GM18861 (cell line): ENCODE measurements around the gene GPR84.
A peak's percentile ranks its signal among the peaks of the same experiment; 100 is the strongest.

ENCODE experiments used
- ATAC-seq: cut with Tn5 transposase; IDR thresholded peaks from one replicate; pipeline ENCODE4 v1.9.1; 2021; ENCODE audit not compliant: unreplicated experiment

The GPR84 gene

DNA sequence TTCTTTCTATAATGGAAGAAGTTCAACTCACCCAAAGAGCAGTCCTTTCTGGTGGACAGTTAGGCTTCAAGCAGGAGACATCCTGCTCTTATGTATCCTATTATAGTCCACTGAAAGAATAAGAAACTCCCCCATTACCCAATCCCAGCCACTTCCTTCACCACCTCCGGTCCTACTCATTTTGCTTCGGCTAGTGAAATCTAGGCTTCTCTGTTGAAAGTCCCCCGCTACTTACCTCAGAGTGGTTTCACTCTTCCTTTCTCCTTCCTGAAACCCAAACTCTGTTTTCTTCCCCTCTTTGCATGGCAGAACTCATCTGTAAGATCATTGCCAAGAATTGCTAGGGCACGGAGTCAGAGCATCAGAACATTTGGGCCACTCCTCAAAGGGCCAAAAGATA, at the start of gene GPR84:
Gene GPR84, minus strand, starts transcription at position 74 of the 400 bp plus-strand sequence. CDS start 635 bp downstream, outside the sequence.
- peak; percentile 38 for ATAC-seq

DNA sequence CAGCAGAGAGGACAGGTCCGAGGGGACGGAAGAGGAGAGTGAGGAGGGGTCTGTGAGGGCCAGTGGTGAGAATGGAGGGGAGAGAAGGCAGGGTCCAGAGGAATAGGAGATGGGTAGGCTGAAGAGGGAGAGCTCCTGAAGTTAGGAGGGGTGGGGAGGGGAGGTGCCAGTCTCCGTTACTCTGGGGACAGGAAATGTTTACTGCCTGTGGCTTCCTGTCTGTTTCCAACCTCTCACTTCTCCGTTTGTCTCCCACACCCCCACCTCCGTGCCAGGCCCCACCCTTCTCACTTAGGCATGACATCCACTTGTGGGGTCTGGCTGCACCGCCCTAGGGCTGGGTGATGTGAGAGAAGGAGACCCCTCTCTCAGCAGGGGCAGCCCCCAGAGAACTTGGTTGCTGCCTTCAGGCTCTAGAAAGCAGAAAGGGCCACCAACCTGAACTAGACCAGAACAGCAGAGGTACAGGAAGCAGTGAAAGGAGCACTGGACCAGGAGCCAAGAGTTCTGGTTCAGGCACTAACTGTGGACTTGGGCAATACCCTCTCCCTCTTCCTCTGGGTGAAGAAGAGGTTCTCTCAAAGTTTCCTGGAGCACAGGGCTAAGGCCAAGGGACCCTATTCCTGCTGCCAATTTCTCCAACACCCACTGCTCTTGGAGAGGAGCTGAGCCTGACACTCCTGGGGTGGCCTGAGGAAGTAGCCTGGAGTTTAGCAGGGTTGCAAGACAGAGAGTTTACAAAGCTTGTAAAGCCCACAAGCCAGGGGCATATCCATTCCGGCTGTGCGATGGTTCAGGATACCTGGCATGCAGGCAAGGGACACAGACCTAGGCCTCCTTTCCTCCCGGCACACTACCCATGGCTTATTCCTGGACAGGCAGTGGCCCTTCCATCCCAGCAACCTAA, 49.3 kb upstream of the GPR84 start:
- no peak for ATAC-seq

DNA sequence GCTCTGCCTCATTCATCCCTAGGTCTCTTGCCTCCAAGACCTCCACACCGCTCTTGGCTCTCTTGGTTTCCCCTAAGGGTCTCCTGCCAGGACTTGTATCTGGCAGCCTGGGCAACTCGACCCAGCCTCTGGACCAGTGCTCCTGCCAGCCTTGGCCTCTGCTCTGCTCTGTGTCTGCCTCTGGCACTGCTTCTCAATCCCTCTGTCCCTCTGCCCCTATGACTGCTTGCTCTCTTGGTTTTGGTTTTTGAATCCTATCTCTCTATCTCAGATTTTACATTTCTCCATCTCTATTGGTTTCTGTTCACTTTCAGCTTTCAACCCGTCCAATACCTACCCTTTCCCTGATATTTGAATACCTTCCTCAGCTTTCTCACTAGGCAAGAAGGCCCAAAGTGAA, 48.5 kb upstream of the GPR84 start:
- no peak for ATAC-seq

DNA sequence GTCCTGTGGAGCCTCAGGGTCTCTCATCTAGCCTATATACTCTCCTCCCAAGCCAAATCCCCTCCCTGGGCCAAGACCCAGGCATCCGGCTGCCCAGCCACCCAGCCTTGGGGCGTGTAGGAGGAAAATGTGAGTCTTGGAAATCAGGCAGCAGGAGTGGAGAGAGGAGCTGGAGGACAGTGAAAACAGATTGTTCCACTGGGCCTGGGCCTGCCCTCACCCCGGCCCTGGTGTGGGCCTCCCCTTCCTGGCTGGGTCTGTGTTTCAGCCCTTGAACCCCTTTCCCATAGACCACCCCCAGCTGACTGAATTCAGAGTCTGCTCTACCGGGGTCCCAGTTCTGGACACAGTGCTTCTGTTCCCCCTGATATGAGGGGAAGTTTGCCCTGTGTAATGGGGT, 48.1 kb upstream of the GPR84 start:
- no peak for ATAC-seq

DNA sequence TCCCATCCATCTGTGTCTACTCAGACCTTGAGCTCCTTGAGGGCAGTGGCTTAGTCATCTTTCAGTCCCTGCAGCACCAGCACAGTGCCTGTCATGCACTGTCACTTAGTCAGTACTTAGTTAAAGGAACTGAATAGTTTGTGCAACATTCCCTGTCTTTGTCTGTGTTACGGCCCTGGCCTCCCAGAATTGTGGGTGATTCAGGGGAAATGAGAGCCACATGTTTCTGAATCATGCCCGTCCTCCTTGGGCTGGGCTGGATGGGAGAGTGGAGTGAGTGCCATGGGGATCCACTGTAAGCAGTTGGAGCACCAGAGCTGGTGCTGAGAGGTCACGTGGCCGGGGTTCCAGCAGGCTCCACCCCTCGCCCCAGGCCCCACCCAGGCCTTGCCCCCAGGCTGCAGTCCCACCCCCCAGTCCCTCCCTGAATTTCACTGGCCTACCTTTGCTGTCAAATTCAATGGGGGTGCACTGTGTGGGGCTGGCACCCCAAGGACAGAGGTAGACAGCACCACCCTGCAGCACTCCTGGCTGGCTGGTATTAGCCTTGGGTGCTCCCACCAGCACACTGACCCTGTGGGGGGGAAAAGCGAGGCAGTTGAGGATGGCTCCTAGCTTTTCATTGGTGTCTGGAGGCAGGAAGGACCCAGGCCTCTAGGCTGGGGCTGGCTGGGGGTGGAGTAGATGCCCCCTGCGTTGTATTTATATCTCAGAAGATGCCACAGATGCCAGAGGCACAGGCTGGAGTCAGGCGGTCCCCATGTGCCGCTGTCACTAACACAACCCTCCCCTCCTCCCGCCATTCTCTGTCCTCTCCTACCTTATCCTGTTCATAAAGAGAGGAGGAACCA, 47.3 kb upstream of the GPR84 start:
- ATAC-seq = no peak

DNA sequence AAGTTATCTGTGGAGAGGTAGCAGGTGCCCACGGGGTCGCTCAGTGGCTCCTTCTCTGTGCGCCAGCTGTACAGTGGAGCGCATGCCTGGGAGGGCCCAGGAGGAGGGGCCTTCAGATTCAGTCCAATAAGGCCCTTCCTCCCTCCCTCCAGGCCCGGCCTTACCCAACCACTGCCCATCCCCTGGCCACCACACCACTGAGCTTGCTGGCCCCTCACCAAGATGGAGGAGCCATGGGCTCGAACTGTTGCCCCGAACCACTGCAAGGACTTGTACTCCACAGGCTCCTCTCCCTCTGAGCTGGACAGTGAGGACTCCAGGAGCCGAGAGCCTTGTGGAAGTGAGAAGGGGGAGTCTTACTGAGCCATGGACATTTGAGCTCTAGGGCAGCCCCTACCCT, 45.0 kb upstream of the GPR84 start:
- ATAC-seq = no peak

DNA sequence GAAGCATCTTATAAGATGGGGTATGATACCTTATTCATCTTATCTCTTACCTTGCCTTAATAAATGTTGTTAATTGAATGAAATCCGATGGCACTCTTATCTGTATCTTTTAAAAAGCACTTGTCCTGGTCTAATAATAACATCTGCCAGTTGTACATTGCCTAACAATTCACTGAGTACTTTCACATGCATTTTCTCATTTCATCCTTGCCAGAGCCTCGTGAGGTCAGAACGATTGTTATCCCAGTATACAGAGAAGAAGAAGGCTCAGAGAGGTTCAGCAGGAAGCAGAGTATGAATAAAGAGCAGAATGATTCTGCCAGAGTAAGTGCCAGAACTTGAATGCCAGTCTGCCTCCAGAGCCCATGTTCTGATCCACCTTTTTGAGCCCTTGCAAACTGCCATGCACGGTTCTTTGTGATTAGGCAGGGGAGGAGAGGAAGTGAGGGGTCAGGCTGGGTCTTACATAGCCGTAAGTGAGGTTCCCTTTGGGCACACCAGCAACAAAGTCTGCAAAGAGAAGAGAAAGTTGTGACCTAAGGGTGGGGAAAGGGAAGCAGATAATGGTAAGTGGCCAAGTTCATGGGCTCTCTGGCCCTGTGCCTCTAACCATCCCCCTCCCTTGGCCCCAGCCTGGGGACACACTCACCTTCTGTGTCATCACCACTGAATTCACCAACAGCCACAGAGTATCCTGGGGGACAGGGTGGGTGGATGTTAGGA, 43.1 kb upstream of the GPR84 start:
- ATAC-seq = no peak

DNA sequence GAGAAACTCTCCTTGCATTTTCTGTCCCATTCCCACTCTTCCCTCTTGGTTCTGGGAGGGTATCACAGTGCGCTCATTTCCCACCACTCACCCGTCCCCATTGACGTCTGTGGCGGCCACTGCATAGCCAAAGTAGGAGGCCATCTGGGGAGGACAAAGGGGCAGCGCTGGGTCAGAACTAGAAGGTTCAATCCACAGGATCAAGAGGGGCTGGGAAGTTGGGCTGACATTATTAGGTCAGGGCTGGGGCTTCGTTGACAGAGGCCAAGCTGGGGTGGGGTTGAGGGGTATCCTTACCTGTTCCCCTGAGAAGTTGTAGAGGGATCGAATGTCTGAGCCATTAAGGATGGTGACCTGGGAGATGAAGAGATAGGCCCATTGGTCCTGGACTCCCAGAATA, 41.3 kb upstream of the GPR84 start:
- ATAC-seq = no peak

DNA sequence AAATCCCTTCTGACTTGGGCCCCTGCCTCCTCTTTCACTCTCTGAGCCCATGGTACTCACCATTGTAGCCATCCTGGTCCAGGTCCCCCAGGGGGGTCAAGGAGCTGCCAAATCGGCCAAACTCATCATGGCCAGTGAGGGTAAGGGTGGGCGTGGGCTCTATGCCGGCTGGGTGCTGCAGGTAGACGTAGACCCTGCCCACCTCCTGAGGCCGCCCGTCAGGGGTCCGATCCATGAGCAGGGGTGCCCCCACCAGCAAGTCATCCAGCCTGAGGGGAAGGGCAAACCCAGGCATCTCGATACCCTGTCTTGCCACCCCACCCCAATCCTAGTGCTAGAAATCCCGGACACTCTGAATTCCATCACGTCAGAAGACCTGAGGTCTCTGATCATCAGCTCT, 40.8 kb upstream of the GPR84 start:
- no peak for ATAC-seq

DNA sequence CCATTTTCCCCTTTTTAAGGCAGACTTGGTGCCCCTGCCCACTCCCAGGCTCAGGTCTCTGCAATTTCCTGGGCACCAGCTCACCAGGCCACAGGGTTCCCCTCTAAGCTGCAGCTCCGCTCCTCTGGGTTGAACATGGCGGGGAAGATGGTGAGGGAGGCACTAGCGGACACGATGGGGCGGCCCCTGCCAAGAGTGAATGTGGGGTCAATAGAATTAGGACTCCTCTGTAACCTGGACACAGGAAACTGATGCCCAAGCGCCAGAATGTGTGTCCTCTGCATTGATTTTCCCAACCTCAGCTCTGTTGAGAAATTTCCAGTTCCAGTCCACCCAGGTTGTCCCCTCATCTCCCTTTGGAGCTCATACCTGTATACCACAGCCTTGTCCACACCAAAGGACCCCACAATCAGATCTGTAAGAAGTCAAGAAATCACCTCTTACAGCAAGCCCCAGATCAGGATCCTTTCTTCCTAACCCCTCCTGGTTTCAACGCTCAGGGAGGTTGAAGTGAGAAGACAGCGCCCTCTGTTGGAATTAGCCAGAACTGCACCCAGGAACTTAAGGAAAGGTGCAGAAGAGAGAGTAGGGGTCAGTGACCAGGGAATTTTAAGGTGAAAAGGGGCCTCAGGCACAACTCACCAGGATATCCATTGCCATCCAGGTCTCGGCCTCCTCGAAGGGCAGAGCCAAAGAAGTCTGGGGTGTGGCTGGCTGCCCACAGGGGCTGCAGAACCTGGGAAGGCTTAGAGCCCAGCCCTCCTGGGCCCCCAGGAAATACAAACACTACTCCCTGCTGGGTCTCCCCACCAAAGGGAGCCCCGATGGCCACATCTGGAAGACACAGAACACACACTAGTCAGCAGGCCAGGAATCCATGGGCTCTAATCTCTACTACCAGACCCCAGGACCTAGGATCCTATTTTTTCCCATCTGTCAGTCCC, 40.0 kb upstream of the GPR84 start:
- no peak for ATAC-seq

DNA sequence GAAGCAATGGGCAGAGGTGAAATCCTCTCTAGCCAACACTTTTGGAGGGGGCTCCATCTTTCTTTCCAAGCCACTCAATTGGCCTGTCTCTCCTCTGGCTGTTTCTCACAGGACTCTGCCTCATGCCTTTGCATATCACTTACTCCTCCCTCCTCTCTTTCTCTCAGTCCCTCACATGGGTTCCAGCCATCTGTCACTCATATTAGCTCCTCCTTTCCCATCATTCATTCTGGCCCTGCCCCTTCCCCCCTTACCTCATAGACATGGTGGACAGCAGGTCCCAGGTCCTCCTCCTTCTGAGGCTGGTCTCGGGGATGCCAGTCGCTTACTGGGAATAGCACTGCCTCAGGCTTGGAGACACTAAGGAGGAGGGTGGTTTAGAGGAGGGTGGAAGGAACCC, 36.8 kb upstream of the GPR84 start:
- no peak for ATAC-seq

DNA sequence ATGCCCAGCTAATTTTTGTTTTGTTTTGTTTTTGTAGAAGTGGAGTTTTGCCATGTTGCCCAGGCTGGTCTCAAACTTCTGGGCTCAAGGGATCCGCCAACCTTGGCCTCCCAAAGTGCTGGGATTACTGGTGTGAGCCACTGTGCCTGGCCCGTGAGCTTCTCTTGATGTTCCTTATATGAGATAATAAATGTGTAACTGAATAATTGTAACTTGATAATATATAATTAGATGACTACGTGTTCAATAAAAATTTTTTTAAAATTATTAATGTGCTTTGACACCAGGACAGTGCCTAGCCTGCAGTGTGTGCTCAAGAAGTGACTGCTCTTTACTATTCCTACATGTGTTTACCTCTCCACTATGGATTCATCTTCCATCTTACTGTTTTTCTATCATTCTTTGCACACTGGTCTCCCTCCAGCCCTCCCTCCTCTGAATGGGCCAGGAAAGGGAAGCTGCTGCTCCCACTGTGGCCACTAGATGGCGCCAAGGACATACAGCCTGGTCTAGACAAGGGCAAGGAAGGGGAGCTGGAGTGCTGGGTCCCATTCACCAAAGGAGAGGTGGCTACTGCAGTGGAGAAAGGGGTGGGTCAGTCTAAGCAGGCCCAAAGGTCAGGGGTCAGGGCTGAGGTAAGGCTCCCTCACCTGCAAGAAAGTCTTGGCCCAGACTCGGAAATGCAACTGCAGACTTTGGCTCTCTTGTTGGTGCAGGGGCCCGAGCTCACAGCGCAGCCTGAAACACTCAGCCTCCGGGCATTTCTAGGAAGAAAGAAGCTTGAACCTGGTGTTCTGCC, 34.9 kb upstream of the GPR84 start:
- no peak for ATAC-seq

DNA sequence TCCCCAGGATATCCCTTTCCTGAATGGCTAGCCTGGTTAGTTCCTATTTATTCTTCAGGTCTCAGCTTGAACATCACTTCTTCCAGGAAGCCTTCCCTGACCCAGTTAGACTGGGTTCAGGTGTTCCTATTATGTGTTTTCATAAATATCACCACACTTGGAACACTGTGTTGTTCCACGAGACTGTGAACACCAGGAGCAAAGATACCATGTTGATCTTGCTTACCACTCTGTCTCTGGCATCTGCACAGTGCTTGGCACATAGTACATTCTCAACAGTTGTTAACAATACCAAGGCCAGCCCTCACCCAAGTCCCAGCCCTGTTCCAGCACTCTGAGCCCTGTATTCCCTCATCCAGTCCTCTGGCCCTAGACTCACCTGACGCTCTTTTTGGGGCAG, 33.9 kb upstream of the GPR84 start:
- ATAC-seq = no peak

DNA sequence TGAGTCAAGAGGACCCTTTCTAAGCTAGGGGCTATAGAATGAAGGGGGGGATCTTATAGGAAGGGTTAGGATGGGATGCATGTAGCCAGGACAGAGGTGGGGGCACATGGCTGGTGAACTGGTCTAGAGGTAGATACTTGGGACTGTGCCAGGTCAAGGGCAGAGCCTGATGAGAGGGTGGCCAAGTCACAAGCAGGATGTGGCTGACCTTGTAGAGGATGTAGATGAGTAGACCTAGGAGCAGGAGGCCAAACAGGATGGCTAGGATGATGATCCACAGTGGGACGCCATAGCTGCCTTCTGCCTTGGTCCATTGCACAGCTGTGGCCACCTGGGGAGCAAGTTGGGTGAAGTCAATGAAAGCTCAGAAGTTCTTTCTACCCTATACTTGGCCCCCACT, 32.9 kb upstream of the GPR84 start:
- ATAC-seq = no peak

DNA sequence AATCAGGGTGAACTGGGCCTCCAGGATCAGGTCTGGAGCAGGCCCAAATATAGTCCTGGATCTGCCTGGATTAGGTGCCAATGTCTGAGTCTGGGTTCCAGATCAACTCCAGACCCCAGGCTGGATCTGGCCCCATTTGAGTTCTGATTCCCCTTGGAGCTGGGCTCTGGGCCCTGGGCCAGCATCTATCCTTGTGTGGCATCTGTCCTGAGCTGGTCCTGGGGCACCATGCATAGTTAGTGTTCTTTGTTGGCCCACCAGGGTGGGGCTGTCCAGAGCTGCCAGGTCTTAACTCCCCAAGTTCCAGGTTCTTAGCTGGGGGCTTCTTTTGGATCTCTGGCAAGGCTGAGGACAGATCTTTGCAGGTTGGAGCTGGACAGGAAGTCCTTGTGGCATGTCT, 31.3 kb upstream of the GPR84 start:
- ATAC-seq = no peak

DNA sequence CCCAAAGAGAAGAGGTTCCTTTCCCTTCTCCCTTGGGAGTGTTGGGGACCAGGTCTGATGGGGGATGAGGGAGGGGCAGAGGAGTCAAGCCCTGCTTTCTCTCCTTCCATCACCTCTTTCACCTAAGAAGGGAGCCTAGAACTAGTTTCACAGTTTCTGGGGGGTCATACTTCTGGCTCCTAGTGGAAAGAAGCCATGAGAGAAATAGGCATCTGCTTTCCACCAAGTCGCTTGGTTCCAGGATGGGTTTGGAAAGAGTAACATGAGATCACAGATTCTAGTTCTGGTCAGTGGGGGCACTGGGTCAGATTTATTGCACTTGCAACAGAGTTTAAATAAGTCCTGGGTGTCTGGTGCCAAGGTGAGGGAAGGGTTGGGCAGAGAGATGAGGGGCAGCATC, 30.7 kb upstream of the GPR84 start:
- no peak for ATAC-seq

DNA sequence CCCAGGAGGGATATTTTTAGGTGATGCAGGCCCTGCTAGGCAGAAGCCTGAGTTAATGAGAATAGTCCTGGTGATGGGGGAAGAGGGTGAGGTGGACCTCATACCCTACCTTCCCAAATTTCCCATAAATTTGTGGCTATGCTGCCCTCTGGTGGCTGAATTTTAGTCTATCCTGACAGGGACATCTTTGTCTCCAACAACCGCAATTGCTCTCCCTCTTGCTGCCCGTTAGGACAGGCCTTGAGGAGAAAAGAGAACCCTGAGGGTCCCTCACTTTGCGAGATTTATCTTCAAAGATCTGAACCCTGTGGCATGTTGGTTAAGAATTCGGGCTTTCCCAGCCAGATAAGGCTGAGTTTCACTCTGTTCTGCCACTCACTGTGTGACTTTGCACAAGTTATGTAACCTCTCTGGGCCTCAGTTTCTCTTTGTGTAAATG, 30.0 kb upstream of the GPR84 start:
- ATAC-seq = no peak

DNA sequence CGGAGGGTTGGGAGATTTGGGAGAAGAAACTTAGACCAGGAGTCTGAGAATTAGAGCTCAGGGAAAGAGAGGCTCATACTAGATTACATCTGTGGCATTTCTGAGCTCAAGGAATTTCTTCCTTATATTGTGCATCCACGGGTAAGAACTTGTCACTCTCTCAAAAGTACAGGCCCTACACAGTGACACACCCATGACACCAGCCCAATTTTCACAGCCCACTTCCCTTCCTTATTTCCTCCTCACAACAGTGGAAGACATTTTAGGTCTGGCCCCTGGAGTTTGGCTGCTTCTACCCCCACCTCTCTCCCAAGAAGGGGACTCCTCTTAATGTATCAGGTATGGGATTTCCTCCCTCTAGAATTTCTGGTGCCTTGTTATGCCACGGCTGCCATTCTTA, 29.5 kb upstream of the GPR84 start:
- no peak for ATAC-seq

DNA sequence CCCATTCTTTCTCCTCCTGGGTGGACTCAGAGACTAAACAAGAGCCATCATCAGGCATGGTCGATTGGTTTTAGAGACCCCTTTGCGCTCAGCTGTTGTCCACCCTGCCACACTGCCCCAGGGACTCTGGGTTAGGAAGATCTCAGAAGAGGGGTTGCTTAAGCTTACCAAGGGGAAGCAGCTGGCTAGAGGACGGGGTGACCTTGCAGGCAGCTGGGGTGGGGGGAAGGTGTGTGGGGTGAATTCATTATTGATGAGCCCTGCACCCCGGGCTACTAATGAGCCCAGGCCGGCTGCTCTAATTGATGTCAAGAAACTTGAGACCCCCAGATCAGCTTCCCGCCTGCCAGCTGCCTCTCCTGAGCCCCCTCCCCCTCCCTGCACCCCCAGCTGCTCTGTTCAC, 28.9 kb upstream of the GPR84 start:
- no peak for ATAC-seq
